ENCODE measurements around the gene SCRN1. TPM values are rescaled to one million over a fixed set of nuclear protein-coding genes. Genes with fewer than 3 reads are reported as not detected.

Gene SCRN1
- total and polyA plus RNA-seq, 9 donors = 23.4 to 84.0 (median 63.3) TPM

DNA sequence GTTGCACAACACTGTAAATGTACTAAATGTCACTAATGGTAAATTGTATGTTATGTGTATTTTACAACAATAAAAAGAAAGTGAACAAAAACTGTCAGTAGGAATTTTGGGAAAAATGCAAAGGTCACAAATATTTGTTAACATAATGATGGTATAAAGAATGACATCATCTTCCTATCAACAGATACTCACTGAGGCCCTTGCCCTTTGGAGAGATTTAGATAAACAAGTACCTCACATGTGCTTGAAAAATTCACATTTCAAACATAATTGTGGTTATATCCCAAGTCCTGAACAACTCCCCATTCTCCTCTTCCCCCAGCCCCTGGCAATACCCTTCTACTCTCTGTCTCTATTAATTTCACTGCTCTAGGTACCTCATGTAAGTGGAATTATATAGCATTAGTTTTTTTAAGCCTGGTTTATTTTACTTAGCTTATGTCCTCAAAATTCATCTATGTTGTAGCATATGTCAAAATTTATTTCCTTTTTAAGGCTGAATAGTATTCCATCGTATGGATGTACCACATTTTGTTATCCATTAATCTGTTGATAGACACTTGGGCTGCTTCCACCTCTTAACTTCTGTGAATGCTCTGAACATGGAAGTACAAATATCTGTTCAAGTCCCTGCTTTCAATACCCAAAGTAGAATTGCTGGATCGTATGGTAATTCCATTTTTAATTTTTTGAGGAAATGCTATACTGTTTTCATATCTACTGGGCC, 92.8 kb downstream of the SCRN1 start:
- Histone ChIP-seq H3K4me3 (no peak overlapping the region), H3K9me3 (no peaks in the 10 kb centered on the region), H3K27ac (no peak overlapping the region), H3K27me3 (no peaks in the 10 kb centered on the region), H3K36me3 (no peaks in the 10 kb centered on the region), H3K4me1 (ENCODE audit: insufficient read depth) (peaks cover 2% of the 10 kb centered on the region)
- DNase-seq = no peak
- TF ChIP-seq POLR2A (IDR thresholded peaks at IDR 0.05) (no peak), EP300 (IDR thresholded peaks at IDR 0.05) (no peak)
- TF ChIP-seq, protein P1, sequence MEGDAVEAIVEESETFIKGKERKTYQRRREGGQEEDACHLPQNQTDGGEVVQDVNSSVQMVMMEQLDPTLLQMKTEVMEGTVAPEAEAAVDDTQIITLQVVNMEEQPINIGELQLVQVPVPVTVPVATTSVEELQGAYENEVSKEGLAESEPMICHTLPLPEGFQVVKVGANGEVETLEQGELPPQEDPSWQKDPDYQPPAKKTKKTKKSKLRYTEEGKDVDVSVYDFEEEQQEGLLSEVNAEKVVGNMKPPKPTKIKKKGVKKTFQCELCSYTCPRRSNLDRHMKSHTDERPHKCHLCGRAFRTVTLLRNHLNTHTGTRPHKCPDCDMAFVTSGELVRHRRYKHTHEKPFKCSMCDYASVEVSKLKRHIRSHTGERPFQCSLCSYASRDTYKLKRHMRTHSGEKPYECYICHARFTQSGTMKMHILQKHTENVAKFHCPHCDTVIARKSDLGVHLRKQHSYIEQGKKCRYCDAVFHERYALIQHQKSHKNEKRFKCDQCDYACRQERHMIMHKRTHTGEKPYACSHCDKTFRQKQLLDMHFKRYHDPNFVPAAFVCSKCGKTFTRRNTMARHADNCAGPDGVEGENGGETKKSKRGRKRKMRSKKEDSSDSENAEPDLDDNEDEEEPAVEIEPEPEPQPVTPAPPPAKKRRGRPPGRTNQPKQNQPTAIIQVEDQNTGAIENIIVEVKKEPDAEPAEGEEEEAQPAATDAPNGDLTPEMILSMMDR (IDR thresholded peaks at IDR 0.05) = no peak
- intact Hi-C loops (cut with DNase I) = loop anchor here in 1 of 4 donors (10.0 kb wide), 1 partner anchor 72 kb away; no protein-coding TSS in a partner anchor
- WGBS, 3 donors = 93 to 99% (median 99%) methylated on average over 2 of the region's 2 CpGs

DNA sequence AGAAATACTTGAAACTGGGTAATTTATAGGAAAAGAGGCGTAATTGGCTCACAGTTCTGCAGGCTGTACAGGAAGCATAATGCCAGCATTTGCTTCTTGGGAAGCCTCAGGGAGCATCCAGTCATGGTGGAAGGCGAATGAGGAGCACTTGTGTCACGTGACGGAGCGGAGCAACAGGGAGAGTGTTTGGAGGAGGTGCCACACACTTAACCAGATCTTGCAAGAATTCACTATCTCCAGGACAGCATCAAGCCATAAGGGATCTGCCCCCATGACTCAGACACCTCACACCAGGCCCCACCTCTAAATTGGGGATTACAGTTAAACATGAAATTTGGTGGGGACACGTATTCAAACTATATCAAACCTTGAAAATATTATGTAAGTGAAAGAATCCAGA, 94.0 kb downstream of the SCRN1 start:
- Histone ChIP-seq H3K27me3 (no peaks in the 10 kb centered on the region), H3K9me3 (no peaks in the 10 kb centered on the region), H3K4me3 (no peak overlapping the region), H3K4me1 (ENCODE audit: insufficient read depth) (peaks cover 2% of the 10 kb centered on the region), H3K27ac (no peak overlapping the region), H3K36me3 (no peaks in the 10 kb centered on the region)
- WGBS, 3 donors = 79 to 82% (median 79%) methylated on average over 6 of the region's 6 CpGs
- DNase-seq = no peak
- intact Hi-C loops (cut with DNase I) = loop anchor here in 1 of 4 donors (10.0 kb wide), 1 partner anchor 71 kb away; no protein-coding TSS in a partner anchor
- TF ChIP-seq, protein P1 (IDR thresholded peaks at IDR 0.05) = no peak
- TF ChIP-seq EP300 (IDR thresholded peaks at IDR 0.05) = no peak
- TF ChIP-seq POLR2A (IDR thresholded peaks at IDR 0.05) = no peak

DNA sequence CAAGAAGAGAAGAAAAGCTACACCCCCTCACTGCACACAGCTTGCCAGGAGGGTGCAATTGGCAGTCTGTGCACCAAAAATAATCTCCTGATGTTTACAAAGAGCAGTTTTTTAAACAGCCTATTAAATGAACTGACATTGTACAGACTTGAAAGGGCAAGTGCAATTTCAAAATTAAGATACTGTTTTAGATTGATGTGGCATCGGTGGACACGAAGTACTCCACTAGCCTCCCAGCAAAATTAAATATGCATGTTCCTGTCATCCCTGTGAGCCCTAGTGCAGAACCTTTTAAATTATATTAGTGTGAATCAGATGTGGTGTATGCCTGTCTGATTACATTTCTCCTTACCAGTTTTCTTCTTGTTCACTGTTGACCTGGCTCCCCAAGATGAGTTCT, 95.3 kb downstream of the SCRN1 start:
- peaks cover 2% of the 10 kb centered on the region for H3K4me1 ChIP-seq (ENCODE audit: insufficient read depth)
- no peak for TF ChIP-seq POLR2A (IDR thresholded peaks at IDR 0.05)
- TF ChIP-seq, protein P1 (IDR thresholded peaks at IDR 0.05) = no peak
- TF ChIP-seq EP300 (IDR thresholded peaks at IDR 0.05) = no peak
- no peaks in the 10 kb centered on the region for H3K27me3 ChIP-seq
- H3K4me3 ChIP-seq = no peak overlapping the region
- no peaks in the 10 kb centered on the region for H3K9me3 ChIP-seq
- no peak for DNase-seq
- 33 to 61% (median 33%) methylated on average over 2 of the region's 2 CpGs for WGBS, 3 donors
- H3K36me3 ChIP-seq = no peaks in the 10 kb centered on the region
- no peak overlapping the region for H3K27ac ChIP-seq
- intact Hi-C loops (cut with DNase I) = loop anchor here in 1 of 4 donors (10.0 kb wide), 1 partner anchor 69 kb away; no protein-coding TSS in a partner anchor

DNA sequence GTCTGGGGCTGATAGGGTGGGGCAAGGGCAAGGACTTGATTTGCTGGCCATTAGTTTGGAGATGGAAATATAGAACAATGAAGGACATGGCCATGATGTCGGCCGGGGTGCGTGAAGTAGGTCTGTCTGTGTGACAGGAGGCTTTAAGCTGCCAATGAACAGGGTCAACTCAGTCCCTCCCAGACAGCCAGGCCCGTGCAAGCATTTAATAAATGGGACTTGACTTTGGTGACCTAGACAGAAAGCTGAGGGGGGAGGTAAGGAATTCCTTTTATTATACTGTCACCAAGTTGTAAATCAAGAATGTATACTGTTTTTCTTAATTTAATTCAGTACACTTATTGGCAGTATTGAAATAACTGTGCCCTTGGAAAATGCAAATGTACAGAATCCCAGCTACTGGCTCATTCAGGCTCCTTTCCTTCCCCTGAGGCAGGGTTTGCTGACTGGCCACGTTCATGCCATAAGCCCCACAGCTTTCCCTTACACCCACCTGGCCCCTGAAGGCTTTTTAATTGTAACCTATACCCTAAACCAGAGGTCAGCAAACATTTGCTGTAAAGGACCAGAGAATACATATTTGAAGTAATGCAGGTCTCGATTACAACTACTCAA, 96.1 kb downstream of the SCRN1 start:
- TF ChIP-seq EP300 (IDR thresholded peaks at IDR 0.05) (no peak), POLR2A (IDR thresholded peaks at IDR 0.05) (no peak)
- Histone ChIP-seq H3K27ac (no peak overlapping the region), H3K4me3 (no peak overlapping the region), H3K9me3 (no peaks in the 10 kb centered on the region), H3K36me3 (no peaks in the 10 kb centered on the region), H3K27me3 (no peaks in the 10 kb centered on the region), H3K4me1 (ENCODE audit: insufficient read depth) (peaks cover 2% of the 10 kb centered on the region)
- intact Hi-C loops (cut with DNase I) = loop anchor here in 1 of 4 donors (10.0 kb wide), 1 partner anchor 69 kb away; no protein-coding TSS in a partner anchor
- 73 to 82% (median 73%) methylated on average over 6 of the region's 6 CpGs for WGBS, 3 donors
- no peak for DNase-seq

Data from ovary (tissue), 9 donors.